CD1c-positive myeloid dendritic cell (primary cell): Measurements from ENCODE around the gene SPATA12.
"Not testable (repeated sequence)": the region's sequence is repeated elsewhere in the genome, so short reads cannot be mapped to it uniquely, and the experiment has no call there.

Experiments
- DNase-seq: peaks from one replicate; pipeline ENCODE4 v3.0.0-alpha.2; 2016; ENCODE audit errors: extremely low spot score

SPATA12 gene

DNA sequence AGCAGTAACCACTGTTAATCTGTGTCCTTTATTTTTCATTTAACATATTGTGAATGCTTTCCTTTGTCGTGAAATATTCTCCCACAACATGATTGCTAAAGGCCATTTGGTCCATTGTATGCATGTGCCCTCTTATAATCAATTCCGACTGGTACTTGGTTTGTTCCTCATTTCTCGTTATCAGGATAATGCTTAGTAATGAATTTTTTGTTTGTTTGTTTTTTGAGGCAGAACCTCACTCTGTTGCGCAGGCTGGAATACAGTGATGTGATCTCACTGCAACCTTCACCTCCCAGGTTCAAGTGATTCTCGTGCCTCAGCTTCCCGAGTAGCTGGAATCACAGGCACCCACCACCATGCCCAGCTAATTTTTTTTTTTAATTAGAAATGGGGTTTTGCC is 22.0 kb downstream of the SPATA12 start:
- DNase-seq, result no peak

DNA sequence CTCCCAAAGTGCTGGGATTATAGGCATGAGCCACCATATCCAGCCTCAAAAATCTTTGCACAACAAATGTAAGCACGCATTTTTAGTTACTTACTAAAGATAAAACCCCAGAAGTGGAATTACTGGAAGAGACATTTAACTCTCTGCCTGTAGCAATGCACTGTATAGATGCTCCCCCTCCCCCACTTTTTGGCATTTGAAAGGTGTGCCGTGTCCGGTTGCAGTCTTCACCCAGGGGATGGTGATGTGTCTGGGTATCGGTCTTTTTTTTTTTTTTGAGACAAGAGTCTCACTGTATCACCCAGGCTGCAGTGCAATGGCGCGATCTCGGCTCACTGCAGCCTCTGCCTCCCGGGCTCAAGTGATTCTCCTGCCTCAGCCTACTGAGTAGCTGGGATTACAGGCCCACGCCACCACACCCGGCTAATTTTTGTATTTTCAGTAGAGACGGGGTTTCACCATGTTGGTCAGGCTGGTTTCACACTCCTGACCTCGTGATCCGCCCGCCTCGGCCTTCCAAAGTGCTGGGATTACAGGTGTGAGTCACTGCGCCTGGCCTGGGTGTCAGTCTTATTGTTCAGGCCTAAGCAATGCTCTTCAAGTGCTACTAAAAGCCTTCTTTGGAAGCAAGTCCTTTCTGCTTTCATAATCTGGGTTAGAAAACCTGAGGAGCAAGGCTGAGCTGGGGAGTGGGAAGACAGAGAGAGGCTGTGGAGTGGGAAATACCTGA is 23.0 kb downstream of the SPATA12 start:
- not testable (repeated sequence) for DNase-seq

DNA sequence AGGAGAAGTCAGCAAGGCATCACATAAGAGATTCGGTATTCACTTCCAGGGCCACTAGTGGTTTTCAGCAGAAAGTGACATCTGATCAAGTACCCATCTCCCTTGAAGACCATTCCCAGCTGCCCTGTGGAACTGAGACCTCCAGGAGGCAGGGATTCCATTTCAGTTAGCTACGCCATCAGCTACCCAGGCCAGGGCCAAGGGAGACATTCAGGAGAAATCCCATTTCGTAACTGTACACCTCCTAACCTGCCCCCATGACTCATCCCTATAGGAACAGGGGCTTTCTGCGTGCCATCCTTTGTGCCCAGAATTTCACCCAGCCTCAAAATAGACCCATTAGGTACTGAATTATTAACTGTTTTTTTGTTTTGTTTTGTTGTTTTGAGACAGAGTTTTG is 24.7 kb downstream of the SPATA12 start:
- no peak for DNase-seq

DNA sequence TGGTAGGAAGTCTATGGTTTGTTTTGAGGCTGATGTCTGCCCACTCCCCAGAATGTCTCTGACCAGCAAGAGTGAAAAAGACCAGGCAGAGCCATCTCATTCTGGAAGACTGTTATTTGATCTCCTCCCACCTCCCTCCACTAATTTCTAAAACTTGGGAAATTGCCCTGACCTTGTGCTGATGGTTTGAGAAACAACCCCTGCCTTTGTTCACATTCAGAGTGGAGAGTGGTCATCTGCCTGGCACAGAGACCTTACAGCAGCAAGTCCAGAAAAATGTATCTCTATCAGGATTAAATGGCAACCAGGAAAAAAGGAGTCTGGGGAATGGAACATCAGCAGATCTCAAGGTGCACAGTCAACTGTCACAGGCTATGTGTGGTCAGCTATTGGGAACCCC is 25.7 kb downstream of the SPATA12 start:
- DNase-seq, result no peak

DNA sequence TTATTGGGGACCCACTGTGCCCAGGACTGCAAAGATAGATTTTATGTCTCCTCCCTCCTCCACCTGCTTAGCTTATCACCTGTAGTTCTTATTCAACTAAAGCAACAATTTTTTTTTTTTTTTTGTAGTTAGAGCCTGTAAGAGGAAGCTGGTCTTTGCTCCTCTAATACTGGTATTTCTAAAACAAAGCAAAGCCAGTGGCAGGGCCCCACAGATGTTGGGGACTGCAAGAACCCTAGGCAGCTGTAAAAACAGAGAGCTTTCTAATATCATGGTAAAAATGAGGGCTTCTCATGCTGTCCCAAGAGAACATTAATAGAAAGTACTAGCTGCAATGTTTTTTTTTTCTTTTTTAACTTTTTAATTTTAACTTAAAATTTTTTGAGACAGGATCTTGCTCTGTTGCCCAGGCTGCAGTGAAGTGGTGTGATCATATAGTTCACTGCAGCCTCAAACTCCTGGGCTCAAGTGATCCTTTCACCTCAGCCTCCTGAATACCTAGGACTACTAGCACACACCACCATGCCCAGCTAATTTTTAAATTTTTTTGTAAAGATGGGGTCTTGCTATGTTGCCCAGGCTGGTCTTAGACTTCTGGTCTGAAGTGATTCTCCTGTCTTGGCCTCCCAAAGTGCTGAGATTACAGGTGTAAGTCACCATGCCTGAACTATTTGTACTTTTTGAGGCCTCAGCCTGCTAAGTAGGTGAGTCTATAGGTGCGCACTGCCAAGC is 27.1 kb downstream of the SPATA12 start:
- DNase-seq, result no peak

DNA sequence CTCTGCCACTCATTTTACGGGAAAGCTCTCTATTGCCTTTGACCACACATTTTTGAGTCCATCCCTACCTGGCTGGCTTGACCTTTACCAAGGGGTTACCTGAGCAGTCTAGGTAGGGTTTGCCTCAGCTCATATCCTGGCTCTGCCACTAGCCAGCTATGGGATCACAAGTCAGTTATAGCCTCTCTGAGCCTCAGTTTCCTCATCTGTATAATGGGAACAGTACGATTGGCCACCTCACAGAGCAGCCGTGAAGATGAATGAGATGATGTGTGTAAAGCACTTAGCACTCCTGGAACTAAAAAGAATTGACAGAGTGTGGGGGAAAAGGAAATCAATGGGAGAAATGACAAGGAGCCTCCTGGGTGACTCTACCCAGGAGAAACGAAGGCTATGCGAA is 28.0 kb downstream of the SPATA12 start:
- no peak for DNase-seq

DNA sequence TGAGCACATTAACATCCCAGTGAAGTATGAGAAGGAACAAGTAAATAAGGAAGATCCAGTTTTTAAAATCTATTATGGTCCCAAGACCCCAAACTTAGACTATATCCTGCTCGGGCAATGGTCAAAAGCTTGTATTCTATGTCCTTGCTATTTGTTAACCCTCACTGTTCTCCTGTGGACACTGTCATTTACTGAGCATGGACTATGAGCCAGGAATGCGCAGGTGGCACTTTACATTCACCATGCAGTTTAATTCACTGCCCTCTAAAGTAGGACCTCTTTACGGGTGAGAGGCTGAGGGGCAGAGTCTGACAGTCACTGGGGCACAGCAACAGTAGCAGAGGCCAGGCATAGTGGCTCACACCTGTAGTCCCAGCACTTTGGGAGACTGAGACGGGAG is 28.6 kb downstream of the SPATA12 start:
- no peak for DNase-seq

DNA sequence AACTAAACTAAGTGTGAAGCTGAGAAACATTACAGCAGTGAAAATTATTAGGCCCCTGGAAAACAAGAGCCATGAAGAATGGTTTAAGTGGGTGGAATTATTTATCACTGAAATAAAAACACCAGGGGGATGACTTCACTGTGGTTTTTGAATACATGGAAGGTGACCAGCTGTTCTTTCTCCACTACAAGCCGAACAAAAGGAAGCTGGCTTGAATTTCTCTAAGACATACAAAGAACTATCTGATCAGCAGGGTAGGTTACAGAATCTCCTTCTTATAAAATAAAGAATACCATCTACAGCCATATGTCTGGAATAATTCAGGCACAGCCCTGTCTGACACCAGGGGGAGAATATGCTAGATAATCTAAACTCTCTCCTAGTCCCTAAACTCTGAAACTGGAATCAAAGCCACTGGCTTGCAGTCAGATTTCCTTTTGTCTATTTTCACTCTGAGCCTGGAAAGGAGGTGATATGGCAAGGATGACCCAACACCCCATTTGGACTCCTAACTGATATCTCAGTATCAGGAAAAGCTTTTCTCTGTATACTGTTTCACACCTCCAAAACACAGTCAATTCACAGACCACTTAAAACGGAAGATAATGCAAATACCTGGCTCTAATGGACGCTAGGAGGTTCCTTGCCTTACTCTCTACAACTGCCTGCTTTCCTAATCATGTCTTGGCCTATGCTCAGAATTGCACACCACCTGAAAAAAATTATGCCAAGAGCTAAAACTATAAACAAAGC is 31.2 kb downstream of the SPATA12 start:
- no peak for DNase-seq

DNA sequence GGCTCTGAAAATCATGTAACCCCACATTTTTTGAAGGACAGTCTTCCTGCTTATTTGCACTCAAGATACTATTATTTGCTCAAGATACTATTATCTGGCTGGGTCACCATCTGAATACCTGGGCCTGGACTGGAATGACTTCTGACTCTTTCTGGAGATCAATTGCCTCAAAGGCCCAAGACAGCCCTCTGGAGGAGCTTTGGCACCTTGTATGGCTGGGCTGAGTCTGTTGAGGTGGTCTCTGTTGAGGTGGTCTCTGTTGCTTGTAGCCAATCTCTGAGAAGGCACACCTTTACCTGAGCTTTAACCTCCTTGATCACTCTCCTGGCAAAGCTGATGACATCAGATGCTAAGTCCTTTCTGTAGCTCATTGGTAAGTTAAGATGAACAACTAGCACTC is 33.0 kb downstream of the SPATA12 start:
- DNase-seq, result no peak

DNA sequence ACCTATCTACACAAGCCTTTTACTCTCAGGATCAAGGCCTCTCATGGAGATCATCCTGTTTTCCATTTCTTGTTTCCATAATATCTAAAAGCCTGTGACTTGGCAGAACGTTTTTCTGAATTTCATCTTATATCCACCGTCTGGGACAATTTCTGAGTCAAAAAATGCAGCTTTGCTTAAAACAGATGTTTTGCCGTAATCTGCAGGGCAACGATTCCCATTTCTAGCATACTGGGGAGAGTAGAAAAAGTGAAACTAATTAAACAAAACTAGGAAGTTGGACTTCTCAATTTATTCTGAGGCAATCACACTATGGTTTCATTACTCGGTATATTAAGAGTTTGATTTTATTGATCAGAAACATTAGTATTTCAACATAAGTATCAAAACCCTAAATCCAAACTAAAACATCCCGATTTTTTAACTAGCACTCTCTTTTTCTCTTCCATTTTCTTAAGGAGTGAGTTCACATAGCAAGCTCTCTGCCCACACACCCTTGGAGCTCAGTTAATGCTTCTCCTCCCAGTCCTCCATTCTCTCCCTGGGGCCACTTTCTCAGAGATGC is 33.6 kb downstream of the SPATA12 start:
- peak; percentile 56 for DNase-seq

DNA sequence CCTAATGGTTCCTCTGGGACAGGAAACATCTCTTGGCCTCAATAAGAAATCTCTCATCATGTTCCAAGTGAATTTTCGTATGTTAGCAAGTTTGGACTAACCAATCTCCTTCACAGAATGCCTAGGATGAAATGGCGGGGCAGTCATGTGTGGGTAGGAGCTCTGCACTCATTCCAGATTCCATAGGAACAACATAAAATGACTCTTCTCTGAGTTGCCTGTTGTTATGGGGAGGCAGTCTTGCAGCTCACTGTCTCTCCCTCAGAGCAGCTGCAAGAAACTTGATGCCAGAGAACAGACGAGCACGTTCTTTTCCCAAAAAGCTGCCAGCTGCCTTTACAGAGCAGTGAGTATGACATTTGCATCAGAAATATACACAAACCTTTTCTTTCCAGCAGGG is 34.1 kb downstream of the SPATA12 start:
- DNase-seq, result no peak

DNA sequence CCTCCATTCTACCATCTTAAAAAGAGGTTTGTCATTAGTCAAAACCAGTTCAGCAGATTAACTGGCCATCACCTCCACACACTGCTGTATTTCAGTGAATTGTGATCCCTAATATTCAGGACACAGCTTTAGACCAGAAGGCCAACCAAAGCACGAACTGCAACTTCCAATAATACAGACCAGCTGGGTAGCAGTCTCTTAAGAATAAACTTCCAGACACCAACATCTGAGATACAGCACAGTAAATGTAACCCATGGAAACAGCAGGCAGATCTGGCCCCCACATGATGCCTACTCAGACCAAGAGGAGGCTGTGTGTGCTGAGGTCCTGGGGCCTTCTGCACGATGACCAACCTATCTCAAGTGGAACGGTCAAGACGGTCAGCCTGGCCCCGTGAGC is 34.9 kb downstream of the SPATA12 start:
- DNase-seq, result no peak

DNA sequence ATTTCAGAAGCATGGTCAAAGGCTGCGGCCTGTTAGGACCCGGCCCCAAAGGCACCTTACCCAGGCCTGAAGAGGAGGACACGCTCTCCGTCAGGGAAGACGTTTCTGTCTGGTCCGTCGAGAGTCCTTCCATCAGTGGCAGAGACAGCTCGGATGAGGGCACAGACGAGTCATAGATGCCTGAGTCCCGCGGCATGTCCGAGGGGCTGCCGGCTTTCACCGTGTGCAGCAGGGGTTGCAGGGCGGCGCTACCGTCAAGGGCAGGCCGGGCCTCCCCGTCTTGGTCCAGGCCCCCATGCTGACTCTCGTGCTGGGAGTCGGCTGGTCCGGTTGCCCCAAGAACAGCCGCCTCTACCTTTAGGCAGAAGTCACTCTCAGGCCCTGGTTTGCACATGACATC is 37.1 kb downstream of the SPATA12 start:
- no peak for DNase-seq

DNA sequence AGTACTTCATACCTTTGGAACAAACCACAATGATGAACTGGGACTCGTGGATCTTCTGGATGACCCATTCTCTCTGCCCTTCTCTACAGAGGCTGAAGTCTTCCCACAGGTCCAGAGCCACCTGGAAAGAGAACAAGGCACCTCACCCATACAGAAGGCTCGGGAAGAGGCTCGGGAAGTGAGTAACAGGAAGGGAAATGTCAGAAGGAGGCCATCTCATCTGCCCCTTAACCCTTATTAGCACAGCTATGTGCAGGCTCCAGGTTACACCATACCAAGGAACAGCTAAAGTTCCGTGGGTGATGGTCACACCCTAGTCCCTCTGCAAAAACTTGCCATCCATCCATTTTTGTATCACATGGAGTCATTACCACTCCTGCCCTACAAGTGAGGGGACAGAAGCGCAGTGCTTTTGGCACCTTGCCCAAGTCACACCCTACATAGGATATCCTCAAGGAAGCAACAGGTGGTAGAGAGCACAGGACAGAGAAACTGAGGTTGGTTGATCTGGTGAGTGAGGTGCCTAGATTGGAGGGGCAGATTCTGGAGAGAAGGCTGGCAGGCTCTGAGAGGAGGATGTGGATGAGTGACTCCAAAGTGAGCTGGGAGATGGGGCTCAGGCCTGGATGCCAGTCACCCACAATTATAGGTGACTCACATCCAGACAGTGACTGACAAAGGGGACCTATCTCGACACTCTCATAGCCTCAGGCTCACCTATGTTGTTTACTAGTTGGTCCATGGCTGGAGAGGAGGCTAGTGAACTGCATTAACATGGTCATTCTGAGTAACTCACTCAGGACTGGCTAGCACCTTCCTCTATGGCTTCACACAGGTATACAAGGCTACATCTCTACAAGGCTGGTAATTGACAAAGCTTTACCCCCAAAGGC is 38.2 kb downstream of the SPATA12 start:
- no peak for DNase-seq

DNA sequence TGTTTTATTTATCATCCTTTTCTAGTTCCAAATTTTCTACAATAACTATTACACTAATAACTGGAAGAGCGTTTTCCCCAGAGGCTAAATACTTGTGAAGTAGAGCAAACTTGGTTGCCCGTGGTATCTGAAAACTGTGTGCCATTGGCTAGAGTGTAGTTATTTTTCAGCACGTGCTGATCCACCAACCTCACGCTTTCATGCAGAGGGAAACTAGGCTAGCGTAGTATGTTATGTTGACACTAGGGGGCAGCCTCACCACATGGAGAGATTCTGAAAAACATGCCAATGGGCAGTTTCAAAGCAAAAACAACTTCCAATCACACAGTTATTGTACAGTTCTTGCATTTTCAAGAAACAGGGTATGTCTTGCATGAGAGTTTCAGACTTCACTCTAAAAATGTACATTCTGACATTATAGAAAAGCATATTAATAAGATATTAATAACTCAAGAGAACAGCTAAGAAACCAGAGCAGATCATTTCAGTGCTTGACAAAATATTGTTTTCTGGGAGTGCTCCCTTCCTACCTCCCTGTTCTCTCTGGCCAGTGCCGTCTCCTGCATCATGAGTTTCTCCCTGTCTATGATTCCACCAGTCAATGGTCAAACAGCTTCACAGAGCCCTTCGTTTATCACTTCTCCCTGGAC is 39.7 kb downstream of the SPATA12 start:
- DNase-seq, result peak; percentile 79

DNA sequence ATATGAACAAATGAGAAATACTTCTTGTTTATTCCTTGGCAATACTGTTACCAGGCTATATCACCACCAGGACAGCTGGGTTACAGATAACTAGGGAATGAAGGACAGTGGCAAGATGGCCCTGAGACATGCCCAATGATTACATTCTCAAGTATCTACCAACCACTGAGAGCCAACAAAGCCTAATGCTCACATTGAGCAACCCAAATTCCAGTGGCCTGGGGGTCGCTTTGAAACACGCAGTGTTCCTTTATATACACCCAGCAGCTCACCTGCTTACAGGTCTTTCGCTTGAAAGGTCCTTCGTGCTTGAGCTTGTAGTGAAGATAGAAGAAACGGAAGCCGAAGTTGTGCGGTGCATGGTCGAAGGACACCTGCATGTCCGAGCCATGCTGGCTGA is 45.1 kb downstream of the SPATA12 start:
- no peak for DNase-seq

DNA sequence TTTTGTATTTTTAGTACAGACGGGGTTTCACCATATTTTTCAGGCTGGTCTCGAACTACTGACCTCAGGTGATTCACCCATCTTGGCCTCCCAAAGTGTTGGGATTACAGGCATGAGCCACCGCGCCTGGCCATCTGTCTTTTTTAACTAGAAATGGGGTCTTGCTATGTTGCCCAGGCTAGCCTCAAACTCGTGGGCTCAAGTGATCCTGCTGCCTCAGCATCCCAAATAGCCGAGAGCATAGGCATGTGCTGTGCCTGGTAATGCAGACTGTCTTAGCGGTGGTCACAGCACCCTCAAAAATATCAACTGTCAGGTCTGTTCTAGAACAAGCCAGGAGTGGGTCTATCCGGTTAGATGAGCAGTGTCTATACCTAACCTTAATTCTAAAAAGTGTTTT is 48.2 kb downstream of the SPATA12 start:
- no peak for DNase-seq

DNA sequence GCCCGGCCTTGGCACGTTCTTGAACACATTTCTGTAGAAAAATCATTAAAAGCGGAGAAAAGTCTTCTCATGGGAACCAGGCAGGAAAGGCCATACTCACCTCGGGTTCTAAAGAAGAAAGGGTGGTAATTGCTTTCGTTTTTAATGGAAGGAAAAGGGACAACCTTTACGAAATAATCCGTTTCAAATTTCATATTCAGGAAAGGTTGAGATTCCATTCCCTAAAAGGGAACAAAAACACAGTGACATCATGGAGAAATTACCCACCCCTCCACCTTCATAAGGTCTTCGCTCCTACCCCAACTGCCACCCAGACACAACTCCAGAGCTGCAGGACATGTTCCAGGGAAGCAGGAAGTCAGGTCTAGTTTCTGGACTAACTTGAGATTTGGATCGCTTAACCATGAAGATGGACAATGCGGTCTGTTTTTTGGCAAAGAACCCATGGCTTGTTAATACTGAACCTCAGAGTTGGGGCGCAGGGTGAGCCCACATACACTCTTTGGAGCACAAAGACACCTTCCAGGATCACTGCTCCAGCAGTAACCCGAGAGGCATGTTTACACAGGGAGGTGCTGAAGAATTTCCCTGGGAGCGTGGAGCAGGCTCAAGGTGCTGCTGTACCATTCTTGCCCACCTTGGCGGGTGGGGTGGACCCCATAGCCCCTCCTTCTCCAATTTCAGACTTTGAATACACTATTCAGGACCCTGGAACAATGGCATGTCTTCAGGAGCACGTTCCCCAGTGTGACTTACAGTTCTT is 49.2 kb downstream of the SPATA12 start:
- DNase-seq, result no peak

DNA sequence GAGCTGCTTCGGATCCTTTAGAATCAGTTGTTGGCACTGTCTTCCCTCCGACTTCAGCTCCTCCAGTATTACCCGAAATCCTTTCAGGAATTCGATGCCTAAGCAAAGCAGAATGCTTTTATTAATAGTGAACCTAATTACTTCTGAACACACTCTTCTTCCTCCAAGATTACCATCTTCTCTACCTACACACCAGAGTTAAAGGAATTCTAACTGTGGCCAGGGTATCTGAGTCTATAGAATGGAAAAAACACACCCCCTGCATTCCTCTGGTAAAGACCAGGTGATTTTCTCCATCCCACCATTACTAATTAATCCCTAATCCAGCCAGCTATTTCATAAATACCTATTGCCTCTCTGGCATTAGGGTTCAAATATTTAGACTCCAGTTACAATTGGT is 49.8 kb downstream of the SPATA12 start:
- no peak for DNase-seq

DNA sequence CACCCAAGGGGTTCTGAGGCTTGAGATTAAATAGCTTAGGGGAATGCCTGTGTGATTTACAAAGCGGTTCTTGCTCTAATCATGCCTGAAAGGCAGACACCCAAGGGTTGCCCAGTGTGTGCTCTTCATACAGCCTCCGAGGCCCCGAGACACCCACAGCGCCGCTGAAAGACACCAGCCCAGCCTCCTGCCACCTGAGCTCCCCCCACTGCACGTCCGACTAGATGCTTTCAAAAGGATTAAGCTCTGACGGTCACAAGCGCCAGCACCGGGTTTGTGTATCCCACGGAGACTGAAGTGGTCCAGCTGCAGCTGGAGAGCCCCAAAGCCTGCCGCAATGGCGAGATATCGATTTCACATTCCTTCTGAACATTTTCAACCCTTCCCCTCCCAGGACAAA is 50.3 kb downstream of the SPATA12 start:
- no peak for DNase-seq
